ENCODE results near the gene MVB12A.

DNA sequence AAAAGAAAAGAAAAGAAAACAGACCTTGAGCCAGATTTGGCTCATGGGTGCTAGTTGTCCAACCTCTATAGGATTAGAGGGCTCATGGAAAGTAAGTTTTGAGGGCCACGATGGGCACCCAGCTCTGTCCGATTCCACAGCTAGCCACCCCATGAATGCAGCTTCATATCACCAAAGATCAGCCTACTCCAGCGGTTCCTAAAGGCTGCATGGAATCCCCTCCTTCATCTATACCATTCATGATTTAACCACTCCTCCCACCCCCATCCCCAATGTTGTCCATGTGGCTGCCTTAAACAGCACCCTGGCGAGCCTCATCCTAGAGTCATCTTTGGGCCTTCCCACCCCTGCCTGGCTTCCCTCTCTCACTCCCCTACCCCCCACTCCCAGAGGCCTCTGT lies 2.1 kb downstream of the MVB12A start:
- TF ChIP-seq CTCF (IDR thresholded peaks at IDR 0.05; ENCODE audit: insufficient read depth, low read depth, low read length) (no peak), EZH2 (IDR thresholded peaks at IDR 0.05; ENCODE audit: insufficient read depth, low read length) (no peak)
